Spleen (tissue), 7 donors: ENCODE data around the gene PPT2.

Source experiments
- POLR2A ChIP-seq, 3 donors: fragments of 450-650 bp; IDR thresholded peaks; one replicate each; pipeline ENCODE4 v1.5.1; 2017; ENCODE audit warnings: antibody characterized with exemption in 3 of 3, mild to moderate bottlenecking in 1 of 3
- POLR2AphosphoS5 ChIP-seq, 3 donors: sonication (generic); formaldehyde crosslinking; IDR thresholded peaks; one replicate each; pipeline ENCODE4 v1.5.1; 2017; ENCODE audit warnings: antibody characterized with exemption in 3 of 3
- TF ChIP-seq, protein P1 (sequence below), 11 experiments: fragments of 200-600 bp in 7 of 11; fragments of 450-650 bp in 4 of 11; sonication (generic) in 4 of 11; IDR thresholded peaks in 8 of 11; conservative IDR thresholded peaks in 3 of 11; 1 replicate in 7 of 11; 2 replicates in 4 of 11; pipeline versions ENCODE4 v1.4.0 to v1.8.0; 2016 to 2021; ENCODE audit warnings: antibody characterized with exemption in 11 of 11, inconsistent platforms in 4 of 11, mild to moderate bottlenecking in 1 of 11
- donor health status: DM: no; HTN: no; CAD: no; lungs with moderate emphysema.
- donor health status: DM: no; HTN: no; CAD: no.
- donor health status: DM: no; HTN: no; CAD: no.

DNA sequence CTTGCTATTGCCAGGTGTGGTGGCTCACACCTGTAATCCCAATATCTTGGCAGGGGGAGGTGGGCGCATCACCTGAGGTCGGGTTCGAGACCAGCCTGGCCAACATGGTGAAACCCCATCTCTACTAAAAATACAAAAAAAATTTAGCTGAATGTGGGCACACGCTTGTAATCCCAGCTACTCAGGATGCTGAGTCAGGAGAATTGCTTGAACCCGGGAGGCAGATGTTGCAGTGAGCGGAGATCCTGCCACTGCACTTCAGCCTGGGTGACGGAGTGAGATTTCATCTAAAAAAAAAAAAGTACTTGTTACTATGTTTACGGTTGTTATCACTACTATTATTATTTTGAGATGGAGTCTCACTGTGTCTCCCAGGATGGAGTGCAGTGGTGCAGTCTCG, 3.0 kb downstream of the PPT2 start:
- TF ChIP-seq, protein P1, sequence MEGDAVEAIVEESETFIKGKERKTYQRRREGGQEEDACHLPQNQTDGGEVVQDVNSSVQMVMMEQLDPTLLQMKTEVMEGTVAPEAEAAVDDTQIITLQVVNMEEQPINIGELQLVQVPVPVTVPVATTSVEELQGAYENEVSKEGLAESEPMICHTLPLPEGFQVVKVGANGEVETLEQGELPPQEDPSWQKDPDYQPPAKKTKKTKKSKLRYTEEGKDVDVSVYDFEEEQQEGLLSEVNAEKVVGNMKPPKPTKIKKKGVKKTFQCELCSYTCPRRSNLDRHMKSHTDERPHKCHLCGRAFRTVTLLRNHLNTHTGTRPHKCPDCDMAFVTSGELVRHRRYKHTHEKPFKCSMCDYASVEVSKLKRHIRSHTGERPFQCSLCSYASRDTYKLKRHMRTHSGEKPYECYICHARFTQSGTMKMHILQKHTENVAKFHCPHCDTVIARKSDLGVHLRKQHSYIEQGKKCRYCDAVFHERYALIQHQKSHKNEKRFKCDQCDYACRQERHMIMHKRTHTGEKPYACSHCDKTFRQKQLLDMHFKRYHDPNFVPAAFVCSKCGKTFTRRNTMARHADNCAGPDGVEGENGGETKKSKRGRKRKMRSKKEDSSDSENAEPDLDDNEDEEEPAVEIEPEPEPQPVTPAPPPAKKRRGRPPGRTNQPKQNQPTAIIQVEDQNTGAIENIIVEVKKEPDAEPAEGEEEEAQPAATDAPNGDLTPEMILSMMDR (IDR thresholded peaks at IDR 0.05 in 8 of 11, conservative IDR thresholded peaks at IDR 0.05 in 3 of 11): no peak
- TF ChIP-seq POLR2AphosphoS5 (IDR thresholded peaks at IDR 0.05) (no peak), POLR2A (IDR thresholded peaks at IDR 0.05) (no peak)
